Esophagus muscularis mucosa (tissue), 3 donors: Measurements from ENCODE around the gene PLCH2.

Experiments
- POLR2A ChIP-seq: fragments of 450-650 bp; IDR thresholded peaks from one replicate; pipeline ENCODE4 v1.6.1; 2017; ENCODE audit warnings: antibody characterized with exemption, moderate library complexity, mild to moderate bottlenecking, low read depth
- POLR2AphosphoS5 ChIP-seq, 2 donors: sonication (generic); formaldehyde crosslinking; IDR thresholded peaks; one replicate each; pipeline ENCODE4 v1.6.1; 2017; ENCODE audit warnings: antibody characterized with exemption in 2 of 2
- TF ChIP-seq, protein P1 (sequence below), 3 experiments: fragments of 200-600 bp in 2 of 3; fragments of 450-650 bp in 1 of 3; sonication (generic) in 2 of 3; IDR thresholded peaks; one replicate each; pipeline ENCODE4 v1.5.1; 2017 to 2019; ENCODE audit warnings: antibody characterized with exemption in 3 of 3, mild to moderate bottlenecking in 2 of 3, moderate library complexity in 1 of 3

DNA sequence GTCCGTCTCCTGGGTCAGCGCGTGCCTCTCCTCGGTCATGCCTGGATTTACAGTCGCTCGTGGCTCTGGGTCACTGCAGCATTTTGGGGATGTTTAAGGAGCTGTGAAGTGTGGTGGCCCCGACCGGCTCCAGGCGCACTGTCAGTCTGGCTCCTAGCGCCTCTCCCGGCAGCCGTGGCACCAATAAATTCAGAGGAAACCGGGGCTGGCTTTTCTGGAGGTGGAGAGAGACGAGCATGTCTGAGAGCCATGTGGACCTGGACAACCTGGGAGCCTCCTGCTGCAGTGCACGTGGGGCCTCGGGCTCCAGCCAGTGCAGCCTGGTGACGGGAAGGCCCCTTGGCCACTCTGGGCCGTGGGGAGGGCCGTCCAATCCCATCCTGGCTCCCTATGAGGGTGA is 17.1 kb downstream of the PLCH2 start:
- TF ChIP-seq POLR2AphosphoS5 (IDR thresholded peaks at IDR 0.05) (no peak), POLR2A (no peak)
- TF ChIP-seq, protein P1, sequence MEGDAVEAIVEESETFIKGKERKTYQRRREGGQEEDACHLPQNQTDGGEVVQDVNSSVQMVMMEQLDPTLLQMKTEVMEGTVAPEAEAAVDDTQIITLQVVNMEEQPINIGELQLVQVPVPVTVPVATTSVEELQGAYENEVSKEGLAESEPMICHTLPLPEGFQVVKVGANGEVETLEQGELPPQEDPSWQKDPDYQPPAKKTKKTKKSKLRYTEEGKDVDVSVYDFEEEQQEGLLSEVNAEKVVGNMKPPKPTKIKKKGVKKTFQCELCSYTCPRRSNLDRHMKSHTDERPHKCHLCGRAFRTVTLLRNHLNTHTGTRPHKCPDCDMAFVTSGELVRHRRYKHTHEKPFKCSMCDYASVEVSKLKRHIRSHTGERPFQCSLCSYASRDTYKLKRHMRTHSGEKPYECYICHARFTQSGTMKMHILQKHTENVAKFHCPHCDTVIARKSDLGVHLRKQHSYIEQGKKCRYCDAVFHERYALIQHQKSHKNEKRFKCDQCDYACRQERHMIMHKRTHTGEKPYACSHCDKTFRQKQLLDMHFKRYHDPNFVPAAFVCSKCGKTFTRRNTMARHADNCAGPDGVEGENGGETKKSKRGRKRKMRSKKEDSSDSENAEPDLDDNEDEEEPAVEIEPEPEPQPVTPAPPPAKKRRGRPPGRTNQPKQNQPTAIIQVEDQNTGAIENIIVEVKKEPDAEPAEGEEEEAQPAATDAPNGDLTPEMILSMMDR (IDR thresholded peaks at IDR 0.05) = no peak
